GM23338 (cell line): ENCODE data around the gene FAM227B. TPM values are rescaled to one million over a fixed set of nuclear protein-coding genes. Genes with fewer than 3 reads are reported as not detected.

Source experiments
- ATAC-seq: fragments of 200-7000 bp; cut with Tn5 transposase; 3 replicates; pipeline ENCODE4 v1.9.1; 2020
- DNase-seq: peaks from one replicate; pipeline ENCODE4 v3.0.0-alpha.2; 2015; ENCODE audit warnings: low spot score
- H2AFZ ChIP-seq: fragments of 200-600 bp; sonication (generic); 2 replicates; pipeline ENCODE4 v1.8.0; 2016; ENCODE audit warnings: antibody characterized with exemption, mild to moderate bottlenecking, moderate library complexity
- H3F3A ChIP-seq: fragments of 200-600 bp; sonication (generic); replicated peaks from 2 replicates; pipeline ENCODE4 v1.8.0; 2017; ENCODE audit warnings: antibody characterized with exemption, mixed run types, low read depth
- H3K27ac ChIP-seq: fragments of 200-600 bp; sonication (generic); 2 replicates; pipeline ENCODE4 v1.6.1; 2016; ENCODE audit warnings: low read depth
- H3K27me3 ChIP-seq: fragments of 200-600 bp; sonication (generic); 2 replicates; pipeline ENCODE4 v1.8.0; 2016; ENCODE audit warnings: mild to moderate bottlenecking, mixed run types, moderate library complexity; ENCODE audit not compliant: insufficient read depth
- H3K36me3 ChIP-seq: fragments of 200-600 bp; sonication (generic); 2 replicates; pipeline ENCODE4 v1.8.0; 2016; ENCODE audit warnings: mild to moderate bottlenecking; ENCODE audit not compliant: insufficient read depth
- H3K4me1 ChIP-seq: fragments of 200-600 bp; sonication (generic); 2 replicates; pipeline ENCODE4 v1.8.0; 2016; ENCODE audit warnings: mild to moderate bottlenecking, moderate library complexity; ENCODE audit not compliant: insufficient read depth
- H3K4me2 ChIP-seq: fragments of 200-600 bp; sonication (generic); 2 replicates; pipeline ENCODE4 v1.7.1; 2017; ENCODE audit warnings: mixed run types
- H3K4me3 ChIP-seq: fragments of 200-600 bp; sonication (generic); 2 replicates; pipeline ENCODE4 v1.6.1; 2016; ENCODE audit warnings: mixed run types
- H3K79me2 ChIP-seq: fragments of 200-600 bp; sonication (generic); replicated peaks from 2 replicates; pipeline ENCODE4 v1.8.0; 2017; ENCODE audit warnings: mild to moderate bottlenecking; ENCODE audit not compliant: insufficient read depth
- H3K9me2 ChIP-seq: fragments of 200-600 bp; sonication (generic); 2 replicates; pipeline ENCODE4 v1.8.0; 2017; ENCODE audit not compliant: insufficient read depth
- H4K20me1 ChIP-seq: fragments of 200-600 bp; sonication (generic); replicated peaks from 2 replicates; pipeline ENCODE4 v1.8.0; 2017; ENCODE audit warnings: mild to moderate bottlenecking; ENCODE audit not compliant: insufficient read depth
- H3K27ac Mint-ChIP-seq: 2 replicates; pipeline ENCODE4 v1.8.0; 2020; ENCODE audit warnings: inconsistent platforms, mild to moderate bottlenecking, moderate library complexity, mixed read lengths
- H3K27me3 Mint-ChIP-seq: 3 replicates; pipeline ENCODE4 v1.8.0; 2022; ENCODE audit warnings: low read depth, mild to moderate bottlenecking, moderate library complexity, mixed read lengths, inconsistent platforms; ENCODE audit not compliant: insufficient read depth, poor library complexity
- H3K36me3 Mint-ChIP-seq: 3 replicates; pipeline ENCODE4 v1.8.0; 2021; ENCODE audit warnings: low read depth, mild to moderate bottlenecking, inconsistent platforms, moderate library complexity, mixed read lengths
- H3K4me1 Mint-ChIP-seq: 3 replicates; pipeline ENCODE4 v1.8.0; 2020; ENCODE audit warnings: mild to moderate bottlenecking, inconsistent platforms, mixed read lengths
- H3K4me3 Mint-ChIP-seq: 3 replicates; pipeline ENCODE4 v1.8.0; 2021; ENCODE audit warnings: moderate library complexity, mild to moderate bottlenecking, inconsistent platforms, mixed read lengths
- H3K9me3 Mint-ChIP-seq: 3 replicates; pipeline ENCODE4 v1.8.0; 2020; ENCODE audit warnings: moderate library complexity, mild to moderate bottlenecking, inconsistent platforms, mixed read lengths
- CREB1 ChIP-seq: fragments of 250-450 bp; sonication (Bioruptor Pico); IDR thresholded peaks from 2 replicates; pipeline ENCODE4 v1.5.0; 2020; ENCODE audit warnings: low read depth, mild to moderate bottlenecking, moderate library complexity
- ETS1 ChIP-seq: IDR thresholded peaks from 2 replicates; pipeline ENCODE4 v1.6.1; 2016; ENCODE audit warnings: antibody characterized with exemption
- JUNB ChIP-seq: IDR thresholded peaks from one replicate; pipeline ENCODE4 v1.6.1; 2016; ENCODE audit warnings: antibody characterized with exemption; ENCODE audit not compliant: unreplicated experiment
- ZNF114 ChIP-seq: fragments of 250-450 bp; sonication (Bioruptor Pico); IDR thresholded peaks from 2 replicates; pipeline ENCODE4 v1.5.0; 2020; ENCODE audit warnings: mild to moderate bottlenecking, moderate library complexity
- polyA plus RNA-seq: library from polyadenylated mRNA; unstranded; fragments of >200 nt; fragmentation: Nextera tagmentation; extraction: Ambion mirVana; gene quantifications from 2 replicates; pipeline ENCODE4 v1.2.1, GENCODE V29; 2016
- total RNA-seq: library from RNA; depleted of rRNA; stranded (reverse); fragments of >200 nt; shearing (Covaris generic); gene quantifications from 2 replicates; pipeline ENCODE4 v1.2.3, GENCODE V29; 2014
- TF ChIP-seq, protein P1 (sequence below): IDR thresholded peaks from one replicate; pipeline ENCODE4 v1.6.1; 2018; ENCODE audit warnings: antibody characterized with exemption; ENCODE audit not compliant: unreplicated experiment
- TF ChIP-seq, protein P2 (sequence below): fragments of 250-450 bp; sonication (Bioruptor Pico); IDR thresholded peaks from 2 replicates; pipeline ENCODE4 v1.5.0; 2020; ENCODE audit warnings: mild to moderate bottlenecking, moderate library complexity

FAM227B gene
- total and polyA plus RNA-seq, 2 experiments from 2014 or later = 2.6 to 10.2 TPM

DNA sequence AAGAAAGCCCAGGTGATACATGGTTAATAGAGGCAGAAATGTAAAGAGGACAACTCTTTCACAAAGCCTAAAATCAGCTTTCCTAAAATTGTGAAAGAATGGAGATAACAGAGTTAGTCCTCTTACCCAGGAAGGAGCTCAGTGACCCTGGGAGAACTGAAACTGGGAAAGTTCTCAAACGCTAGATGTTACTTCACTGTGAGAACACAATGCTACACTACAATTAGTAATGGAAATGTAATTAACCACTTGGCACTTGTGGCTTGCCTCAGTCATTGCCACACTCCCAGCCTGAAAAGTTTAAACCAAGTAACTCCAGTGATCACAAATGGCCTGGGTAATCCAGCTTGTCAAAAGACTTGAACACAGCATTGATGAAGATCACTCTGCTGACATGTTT lies 300.3 kb downstream of the FAM227B start:
- H3K4me2 ChIP-seq = no peak overlapping the region
- ATAC-seq = no peak
- Mint-ChIP-seq H3K9me3 (peaks cover 3% of the 10 kb centered on the region; the same call in 1 of the 3 replicates), H3K27ac (no peak overlapping the region), H3K4me1 (peaks cover 34% of the 10 kb centered on the region), H3K4me3 (no peak overlapping the region), H3K27me3 (peaks cover 2% of the 10 kb centered on the region), H3K36me3 (peaks cover 21% of the 10 kb centered on the region; the same call in 2 of the 3 replicates)
- peaks cover 22% of the 10 kb centered on the region for H3K4me1 ChIP-seq
- H3F3A ChIP-seq = no peaks in the 10 kb centered on the region
- no peaks in the 10 kb centered on the region for H3K36me3 ChIP-seq
- TF ChIP-seq ZNF114 (CRISPR knock-in tag) (no peak), JUNB (no peak), CREB1 (CRISPR knock-in tag) (no peak)
- DNase-seq = no peak
- no peak overlapping the region for H3K4me3 ChIP-seq
- no peaks in the 10 kb centered on the region for H3K9me2 ChIP-seq
- H2AFZ ChIP-seq = no peak overlapping the region
- no peaks in the 10 kb centered on the region for H3K79me2 ChIP-seq
- H4K20me1 ChIP-seq = no peaks in the 10 kb centered on the region
- H3K27me3 ChIP-seq = no peaks in the 10 kb centered on the region
- no peak overlapping the region for H3K27ac ChIP-seq

- Mint-ChIP-seq H3K36me3 (peaks cover 16% of the 10 kb centered on the region; the same call in 1 of the 3 replicates), H3K27me3 (no peaks in the 10 kb centered on the region), H3K4me3 (no peak overlapping the region), H3K9me3 (peaks cover 3% of the 10 kb centered on the region; the same call in 1 of the 3 replicates), H3K4me1 (peaks cover 24% of the 10 kb centered on the region), H3K27ac (peak overlapping the region; percentile 24)
- peaks cover 12% of the 10 kb centered on the region for H3K4me1 ChIP-seq
- TF ChIP-seq, protein P1, sequence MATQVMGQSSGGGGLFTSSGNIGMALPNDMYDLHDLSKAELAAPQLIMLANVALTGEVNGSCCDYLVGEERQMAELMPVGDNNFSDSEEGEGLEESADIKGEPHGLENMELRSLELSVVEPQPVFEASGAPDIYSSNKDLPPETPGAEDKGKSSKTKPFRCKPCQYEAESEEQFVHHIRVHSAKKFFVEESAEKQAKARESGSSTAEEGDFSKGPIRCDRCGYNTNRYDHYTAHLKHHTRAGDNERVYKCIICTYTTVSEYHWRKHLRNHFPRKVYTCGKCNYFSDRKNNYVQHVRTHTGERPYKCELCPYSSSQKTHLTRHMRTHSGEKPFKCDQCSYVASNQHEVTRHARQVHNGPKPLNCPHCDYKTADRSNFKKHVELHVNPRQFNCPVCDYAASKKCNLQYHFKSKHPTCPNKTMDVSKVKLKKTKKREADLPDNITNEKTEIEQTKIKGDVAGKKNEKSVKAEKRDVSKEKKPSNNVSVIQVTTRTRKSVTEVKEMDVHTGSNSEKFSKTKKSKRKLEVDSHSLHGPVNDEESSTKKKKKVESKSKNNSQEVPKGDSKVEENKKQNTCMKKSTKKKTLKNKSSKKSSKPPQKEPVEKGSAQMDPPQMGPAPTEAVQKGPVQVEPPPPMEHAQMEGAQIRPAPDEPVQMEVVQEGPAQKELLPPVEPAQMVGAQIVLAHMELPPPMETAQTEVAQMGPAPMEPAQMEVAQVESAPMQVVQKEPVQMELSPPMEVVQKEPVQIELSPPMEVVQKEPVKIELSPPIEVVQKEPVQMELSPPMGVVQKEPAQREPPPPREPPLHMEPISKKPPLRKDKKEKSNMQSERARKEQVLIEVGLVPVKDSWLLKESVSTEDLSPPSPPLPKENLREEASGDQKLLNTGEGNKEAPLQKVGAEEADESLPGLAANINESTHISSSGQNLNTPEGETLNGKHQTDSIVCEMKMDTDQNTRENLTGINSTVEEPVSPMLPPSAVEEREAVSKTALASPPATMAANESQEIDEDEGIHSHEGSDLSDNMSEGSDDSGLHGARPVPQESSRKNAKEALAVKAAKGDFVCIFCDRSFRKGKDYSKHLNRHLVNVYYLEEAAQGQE = no peak
- TF ChIP-seq ETS1 = peak; percentile 75
- TF ChIP-seq, protein P2, sequence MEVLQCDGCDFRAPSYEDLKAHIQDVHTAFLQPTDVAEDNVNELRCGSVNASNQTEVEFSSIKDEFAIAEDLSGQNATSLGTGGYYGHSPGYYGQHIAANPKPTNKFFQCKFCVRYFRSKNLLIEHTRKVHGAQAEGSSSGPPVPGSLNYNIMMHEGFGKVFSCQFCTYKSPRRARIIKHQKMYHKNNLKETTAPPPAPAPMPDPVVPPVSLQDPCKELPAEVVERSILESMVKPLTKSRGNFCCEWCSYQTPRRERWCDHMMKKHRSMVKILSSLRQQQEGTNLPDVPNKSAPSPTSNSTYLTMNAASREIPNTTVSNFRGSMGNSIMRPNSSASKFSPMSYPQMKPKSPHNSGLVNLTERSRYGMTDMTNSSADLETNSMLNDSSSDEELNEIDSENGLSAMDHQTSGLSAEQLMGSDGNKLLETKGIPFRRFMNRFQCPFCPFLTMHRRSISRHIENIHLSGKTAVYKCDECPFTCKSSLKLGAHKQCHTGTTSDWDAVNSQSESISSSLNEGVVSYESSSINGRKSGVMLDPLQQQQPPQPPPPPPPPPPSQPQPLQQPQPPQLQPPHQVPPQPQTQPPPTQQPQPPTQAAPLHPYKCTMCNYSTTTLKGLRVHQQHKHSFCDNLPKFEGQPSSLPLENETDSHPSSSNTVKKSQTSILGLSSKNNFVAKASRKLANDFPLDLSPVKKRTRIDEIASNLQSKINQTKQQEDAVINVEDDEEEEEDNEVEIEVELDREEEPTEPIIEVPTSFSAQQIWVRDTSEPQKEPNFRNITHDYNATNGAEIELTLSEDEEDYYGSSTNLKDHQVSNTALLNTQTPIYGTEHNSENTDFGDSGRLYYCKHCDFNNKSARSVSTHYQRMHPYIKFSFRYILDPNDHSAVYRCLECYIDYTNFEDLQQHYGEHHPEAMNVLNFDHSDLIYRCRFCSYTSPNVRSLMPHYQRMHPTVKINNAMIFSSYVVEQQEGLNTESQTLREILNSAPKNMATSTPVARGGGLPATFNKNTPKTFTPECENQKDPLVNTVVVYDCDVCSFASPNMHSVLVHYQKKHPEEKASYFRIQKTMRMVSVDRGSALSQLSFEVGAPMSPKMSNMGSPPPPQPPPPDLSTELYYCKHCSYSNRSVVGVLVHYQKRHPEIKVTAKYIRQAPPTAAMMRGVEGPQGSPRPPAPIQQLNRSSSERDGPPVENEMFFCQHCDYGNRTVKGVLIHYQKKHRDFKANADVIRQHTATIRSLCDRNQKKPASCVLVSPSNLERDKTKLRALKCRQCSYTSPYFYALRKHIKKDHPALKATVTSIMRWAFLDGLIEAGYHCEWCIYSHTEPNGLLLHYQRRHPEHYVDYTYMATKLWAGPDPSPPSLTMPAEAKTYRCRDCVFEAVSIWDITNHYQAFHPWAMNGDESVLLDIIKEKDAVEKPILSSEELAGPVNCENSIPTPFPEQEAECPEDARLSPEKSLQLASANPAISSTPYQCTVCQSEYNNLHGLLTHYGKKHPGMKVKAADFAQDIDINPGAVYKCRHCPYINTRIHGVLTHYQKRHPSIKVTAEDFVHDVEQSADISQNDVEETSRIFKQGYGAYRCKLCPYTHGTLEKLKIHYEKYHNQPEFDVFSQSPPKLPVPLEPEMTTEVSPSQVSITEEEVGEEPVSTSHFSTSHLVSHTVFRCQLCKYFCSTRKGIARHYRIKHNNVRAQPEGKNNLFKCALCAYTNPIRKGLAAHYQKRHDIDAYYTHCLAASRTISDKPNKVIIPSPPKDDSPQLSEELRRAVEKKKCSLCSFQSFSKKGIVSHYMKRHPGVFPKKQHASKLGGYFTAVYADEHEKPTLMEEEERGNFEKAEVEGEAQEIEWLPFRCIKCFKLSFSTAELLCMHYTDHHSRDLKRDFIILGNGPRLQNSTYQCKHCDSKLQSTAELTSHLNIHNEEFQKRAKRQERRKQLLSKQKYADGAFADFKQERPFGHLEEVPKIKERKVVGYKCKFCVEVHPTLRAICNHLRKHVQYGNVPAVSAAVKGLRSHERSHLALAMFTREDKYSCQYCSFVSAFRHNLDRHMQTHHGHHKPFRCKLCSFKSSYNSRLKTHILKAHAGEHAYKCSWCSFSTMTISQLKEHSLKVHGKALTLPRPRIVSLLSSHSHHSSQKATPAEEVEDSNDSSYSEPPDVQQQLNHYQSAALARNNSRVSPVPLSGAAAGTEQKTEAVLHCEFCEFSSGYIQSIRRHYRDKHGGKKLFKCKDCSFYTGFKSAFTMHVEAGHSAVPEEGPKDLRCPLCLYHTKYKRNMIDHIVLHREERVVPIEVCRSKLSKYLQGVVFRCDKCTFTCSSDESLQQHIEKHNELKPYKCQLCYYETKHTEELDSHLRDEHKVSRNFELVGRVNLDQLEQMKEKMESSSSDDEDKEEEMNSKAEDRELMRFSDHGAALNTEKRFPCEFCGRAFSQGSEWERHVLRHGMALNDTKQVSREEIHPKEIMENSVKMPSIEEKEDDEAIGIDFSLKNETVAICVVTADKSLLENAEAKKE = peak; percentile 91
- peak overlapping the region; percentile 27; the same call in 1 of the 2 replicates for H3K27ac ChIP-seq
- H3F3A ChIP-seq = no peaks in the 10 kb centered on the region
- H4K20me1 ChIP-seq = no peaks in the 10 kb centered on the region
- H3K9me2 ChIP-seq = peaks cover 3% of the 10 kb centered on the region; the same call in 1 of the 2 replicates
- H3K4me2 ChIP-seq = peak overlapping the region; percentile 40
- no peak overlapping the region for H2AFZ ChIP-seq
- H3K79me2 ChIP-seq = no peaks in the 10 kb centered on the region
- DNase-seq (peak; percentile 56), ATAC-seq (peak; percentile 88)
- no peaks in the 10 kb centered on the region for H3K27me3 ChIP-seq
- H3K4me3 ChIP-seq = peak overlapping the region; percentile 15; the same call in 1 of the 2 replicates
- no peaks in the 10 kb centered on the region for H3K36me3 ChIP-seq
These were observed 305.2 kb downstream of the FAM227B start for GRCh38 chr15:49315391-49315823.
